Gastrocnemius medialis (tissue), 4 donors: Measurements from ENCODE around the gene DYNC2H1. TPM values are rescaled to one million over a fixed set of nuclear protein-coding genes. Genes with fewer than 3 reads are reported as not detected.
"Not testable (repeated sequence)": the region's sequence is repeated elsewhere in the genome, so short reads cannot be mapped to it uniquely, and the experiment has no call there.

Source experiments
- ATAC-seq, 2 donors: fragments of 150-250 bp; one replicate each; pipeline ENCODE4 v1.9.1; 2016
- DNase-seq, 2 donors: peaks; one replicate each; pipeline ENCODE4 v3.0.0-alpha.2; 2019
- H3K27ac ChIP-seq, 4 donors: fragments of 200-600 bp; sonication (generic); 1 replicate in 1 of 4; 2 replicates in 3 of 4; pipeline ENCODE4 v1.5.1; 2016 to 2018; ENCODE audit warnings: mild to moderate bottlenecking in 2 of 4, moderate library complexity in 1 of 4
- H3K27me3 ChIP-seq, 3 donors: fragments of 200-600 bp; sonication (generic) in 2 of 3; 1 replicate in 1 of 3; 2 replicates in 2 of 3; pipeline versions ENCODE4 v1.5.1 to v1.6.0; 2016 to 2019; ENCODE audit warnings: mild to moderate bottlenecking in 1 of 3, moderate library complexity in 1 of 3
- H3K36me3 ChIP-seq, 2 donors: fragments of 200-600 bp; sonication (generic) in 1 of 2; one replicate each; pipeline ENCODE4 v1.5.1; 2017 to 2018
- H3K4me1 ChIP-seq, 2 donors: fragments of 200-600 bp; sonication (generic) in 1 of 2; one replicate each; pipeline ENCODE4 v1.5.1; 2016 to 2017; ENCODE audit warnings: mild to moderate bottlenecking in 2 of 2
- H3K4me3 ChIP-seq, 4 donors: fragments of 200-600 bp; sonication (generic) in 3 of 4; 1 replicate in 1 of 4; 2 replicates in 3 of 4; pipeline ENCODE4 v1.5.1; 2016 to 2019; ENCODE audit warnings: mild to moderate bottlenecking in 2 of 4
- H3K9me3 ChIP-seq, 3 donors: fragments of 200-600 bp; sonication (generic) in 2 of 3; 1 replicate in 1 of 3; 2 replicates in 2 of 3; pipeline ENCODE4 v1.5.1; 2016 to 2019
- POLR2A ChIP-seq, 2 donors: fragments of 450-650 bp; IDR thresholded peaks; one replicate each; pipeline ENCODE4 v1.6.1; 2017; ENCODE audit warnings: antibody characterized with exemption in 2 of 2, mild to moderate bottlenecking in 2 of 2, moderate library complexity in 2 of 2
- in situ Hi-C, 4 donors: fragments of 200-750 bp; cut with MboI; loops; one replicate each; pipeline versions ENCODE4 v1.15.0 to v1.8.0; 2017; ENCODE audit warnings: low sequenced_read_pairs in 4 of 4
- intact Hi-C: fragments of 100-400 bp; cut with DNase I; formaldehyde crosslinking; loops from one replicate; pipeline ENCODE4 v1.15.1; 2023; ENCODE audit warnings: low total_unique reads
- total RNA-seq, 4 donors: library from RNA; depleted of rRNA; stranded (reverse); fragments of >200 nt; gene quantifications; one replicate each; pipeline versions ENCODE4 v1.1.0 to v1.2.3, GENCODE V29; 2016
- TF ChIP-seq, protein P1 (sequence below), 5 experiments: fragments of 450-650 bp in 3 of 5; fragments of 200-600 bp in 2 of 5; sonication (generic) in 2 of 5; IDR thresholded peaks in 4 of 5; conservative IDR thresholded peaks in 1 of 5; 1 replicate in 4 of 5; 2 replicates in 1 of 5; pipeline ENCODE4 v1.5.1; 2016 to 2019; ENCODE audit warnings: antibody characterized with exemption in 5 of 5, mild to moderate bottlenecking in 3 of 5, moderate library complexity in 3 of 5

DYNC2H1 gene
- total RNA-seq, 4 donors from 2014 or later = 1.7 to 2.2 (median 1.9) TPM

DNA sequence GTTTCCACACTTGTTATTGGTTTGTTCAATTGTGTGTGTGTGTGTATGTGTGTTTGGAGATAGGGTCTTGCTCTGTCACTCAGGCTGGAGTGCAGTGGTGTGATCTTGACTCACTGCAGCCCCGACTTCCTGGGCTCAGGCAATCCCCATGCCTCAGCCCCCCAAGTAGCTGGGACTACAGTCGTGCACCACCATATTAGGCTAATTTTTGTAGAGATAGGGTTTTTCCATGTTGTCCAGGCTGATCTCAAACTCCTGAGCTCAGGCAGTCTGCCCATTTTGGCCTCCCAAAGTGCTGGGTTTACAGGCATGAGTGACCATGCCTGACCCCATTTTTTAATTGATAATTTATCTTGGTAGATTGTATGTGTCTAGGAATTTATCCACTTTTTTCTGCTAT lies 263.7 kb downstream of the DYNC2H1 start:
- Histone ChIP-seq H3K27me3 (no peaks in the 10 kb centered on the region), H3K36me3 (no peaks in the 10 kb centered on the region), H3K4me1 (no peaks in the 10 kb centered on the region), H3K9me3 (no peaks in the 10 kb centered on the region), H3K4me3 (no peak overlapping the region), H3K27ac (no peak overlapping the region)
- ATAC-seq (no peak), DNase-seq (no peak)
- intact Hi-C loops = no loop called here
- in situ Hi-C loops = no loop called here
- TF ChIP-seq POLR2A (IDR thresholded peaks at IDR 0.05) = no peak
- TF ChIP-seq, protein P1, sequence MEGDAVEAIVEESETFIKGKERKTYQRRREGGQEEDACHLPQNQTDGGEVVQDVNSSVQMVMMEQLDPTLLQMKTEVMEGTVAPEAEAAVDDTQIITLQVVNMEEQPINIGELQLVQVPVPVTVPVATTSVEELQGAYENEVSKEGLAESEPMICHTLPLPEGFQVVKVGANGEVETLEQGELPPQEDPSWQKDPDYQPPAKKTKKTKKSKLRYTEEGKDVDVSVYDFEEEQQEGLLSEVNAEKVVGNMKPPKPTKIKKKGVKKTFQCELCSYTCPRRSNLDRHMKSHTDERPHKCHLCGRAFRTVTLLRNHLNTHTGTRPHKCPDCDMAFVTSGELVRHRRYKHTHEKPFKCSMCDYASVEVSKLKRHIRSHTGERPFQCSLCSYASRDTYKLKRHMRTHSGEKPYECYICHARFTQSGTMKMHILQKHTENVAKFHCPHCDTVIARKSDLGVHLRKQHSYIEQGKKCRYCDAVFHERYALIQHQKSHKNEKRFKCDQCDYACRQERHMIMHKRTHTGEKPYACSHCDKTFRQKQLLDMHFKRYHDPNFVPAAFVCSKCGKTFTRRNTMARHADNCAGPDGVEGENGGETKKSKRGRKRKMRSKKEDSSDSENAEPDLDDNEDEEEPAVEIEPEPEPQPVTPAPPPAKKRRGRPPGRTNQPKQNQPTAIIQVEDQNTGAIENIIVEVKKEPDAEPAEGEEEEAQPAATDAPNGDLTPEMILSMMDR (IDR thresholded peaks at IDR 0.05 in 4 of 5, conservative IDR thresholded peaks at IDR 0.05 in 1 of 5) = no peak

DNA sequence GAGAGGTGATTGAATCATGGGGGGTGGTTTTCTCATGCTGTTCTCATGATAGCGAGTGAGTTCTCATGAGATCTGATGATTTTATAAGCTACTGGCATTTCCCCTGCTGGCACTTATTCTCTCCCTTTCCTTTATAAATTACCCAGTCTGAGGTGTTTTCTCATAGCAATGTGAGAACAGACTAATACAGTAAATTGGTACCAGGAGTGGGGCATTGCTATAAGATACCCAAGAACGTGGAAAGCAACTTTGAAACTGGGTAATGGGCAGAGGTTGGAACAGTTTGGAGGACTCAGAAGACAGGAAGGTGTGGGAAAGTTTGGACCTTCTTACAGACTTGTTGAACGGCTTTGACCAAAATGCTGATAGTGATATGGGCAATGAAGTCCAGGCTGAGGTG lies 265.0 kb downstream of the DYNC2H1 start:
- intact Hi-C loops, H3K27me3 ChIP-seq, H3K9me3 ChIP-seq, DNase-seq, ATAC-seq, in situ Hi-C loops, H3K4me1 ChIP-seq, H3K36me3 ChIP-seq, H3K27ac ChIP-seq, H3K4me3 ChIP-seq: not testable (repeated sequence)

DNA sequence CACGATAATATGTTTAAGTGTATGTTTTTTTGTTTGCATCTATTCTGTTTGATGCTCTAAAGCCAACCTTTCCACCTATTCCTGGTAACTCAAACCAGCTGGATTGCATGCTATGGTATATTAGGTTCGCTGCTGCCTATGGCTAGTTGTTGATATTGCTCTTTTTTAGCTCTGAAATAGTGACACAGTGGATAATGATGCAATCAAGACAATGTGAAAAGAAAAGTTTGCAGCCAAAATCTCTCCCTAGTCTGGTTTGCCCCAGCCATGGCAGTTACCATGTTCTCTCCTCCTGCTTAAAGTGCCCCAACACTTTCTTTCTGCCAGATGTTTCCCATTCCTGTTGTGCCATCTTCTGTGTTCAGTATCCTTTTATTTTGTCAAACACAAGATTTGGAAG lies 269.7 kb downstream of the DYNC2H1 start:
- Histone ChIP-seq H3K4me3 (no peak overlapping the region), H3K27me3 (no peaks in the 10 kb centered on the region), H3K36me3 (no peaks in the 10 kb centered on the region), H3K9me3 (no peaks in the 10 kb centered on the region), H3K27ac (no peak overlapping the region), H3K4me1 (no peaks in the 10 kb centered on the region)
- intact Hi-C loops (no loop called here), in situ Hi-C loops (no loop called here)
- DNase-seq (no peak), ATAC-seq (no peak)
- TF ChIP-seq, protein P1 (IDR thresholded peaks at IDR 0.05 in 4 of 5, conservative IDR thresholded peaks at IDR 0.05 in 1 of 5) = no peak
- no peak for TF ChIP-seq POLR2A (IDR thresholded peaks at IDR 0.05)

DNA sequence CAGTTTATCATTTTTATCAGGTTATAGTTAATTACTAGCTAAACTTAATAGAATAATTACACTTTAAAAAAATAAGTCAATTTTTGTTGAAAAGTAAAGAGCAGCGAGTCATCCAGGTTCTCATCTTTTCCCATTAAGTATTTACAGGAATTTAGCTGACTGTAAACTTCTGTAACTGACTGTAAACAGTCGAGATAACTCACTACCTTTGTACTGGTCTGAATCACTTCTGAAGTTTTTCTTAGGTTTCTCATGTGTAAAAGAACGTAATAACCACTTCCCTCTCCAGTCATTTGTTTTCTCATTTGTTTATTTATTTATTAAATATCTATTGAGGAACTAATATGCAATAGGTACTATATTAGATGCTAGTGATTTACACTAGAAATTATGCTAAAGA lies 270.8 kb downstream of the DYNC2H1 start:
- ATAC-seq (no peak), DNase-seq (no peak)
- H3K9me3 ChIP-seq = no peaks in the 10 kb centered on the region
- no peaks in the 10 kb centered on the region for H3K27me3 ChIP-seq
- no peaks in the 10 kb centered on the region for H3K36me3 ChIP-seq
- intact Hi-C loops = no loop called here
- H3K4me3 ChIP-seq = no peak overlapping the region
- in situ Hi-C loops = no loop called here
- no peaks in the 10 kb centered on the region for H3K4me1 ChIP-seq
- TF ChIP-seq POLR2A (IDR thresholded peaks at IDR 0.05) = no peak
- TF ChIP-seq, protein P1 (IDR thresholded peaks at IDR 0.05 in 4 of 5, conservative IDR thresholded peaks at IDR 0.05 in 1 of 5) = no peak
- H3K27ac ChIP-seq = no peak overlapping the region

DNA sequence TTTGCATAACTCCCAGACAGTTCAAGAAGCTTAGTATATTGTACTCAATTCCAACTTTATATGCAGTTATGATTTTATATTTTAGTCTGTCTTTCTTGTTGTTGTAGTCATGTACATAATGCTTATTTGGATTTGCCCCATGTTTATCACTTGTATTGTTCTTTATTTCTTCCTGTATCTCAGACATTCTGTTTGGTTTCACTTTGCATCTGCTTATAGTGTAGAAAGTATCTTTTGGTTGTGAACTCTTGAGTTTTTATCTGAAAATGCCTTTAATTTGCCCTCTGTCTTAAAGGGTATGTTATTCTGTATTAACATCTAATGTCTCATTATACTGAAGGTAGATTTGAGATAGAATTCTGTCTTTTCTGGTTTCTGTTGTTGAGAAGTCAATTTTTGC lies 275.4 kb downstream of the DYNC2H1 start:
- no peak for ATAC-seq
- intact Hi-C loops = no loop called here
- in situ Hi-C loops = no loop called here

More for the DNA sequence above, 275.4 kb downstream of the DYNC2H1 start:
- H3K36me3 ChIP-seq = no peaks in the 10 kb centered on the region
- H3K27me3 ChIP-seq = no peaks in the 10 kb centered on the region
- no peaks in the 10 kb centered on the region for H3K9me3 ChIP-seq
- no peak overlapping the region for H3K27ac ChIP-seq
- no peak for DNase-seq
- no peak for TF ChIP-seq POLR2A (IDR thresholded peaks at IDR 0.05)
- TF ChIP-seq, protein P1 (IDR thresholded peaks at IDR 0.05 in 4 of 5, conservative IDR thresholded peaks at IDR 0.05 in 1 of 5) = no peak
- no peak overlapping the region for H3K4me3 ChIP-seq
- no peaks in the 10 kb centered on the region for H3K4me1 ChIP-seq
